Measurements from ENCODE around the gene ZFYVE1.
A peak's percentile ranks its signal among the peaks of the same experiment; 100 is the strongest.

ZFYVE1 gene

GRCh38 chr14:72998252-72998903 lies 28.5 kb downstream of the ZFYVE1 start:
- Histone ChIP-seq H3K27me3 (ENCODE audit: insufficient read depth, poor library complexity, severe bottlenecking) (no peaks in the 10 kb centered on the region), H3K4me3 (replicated peaks; ENCODE audit: insufficient read depth, low read length) (no peak overlapping the region), H3K27ac (replicated peaks) (no peak overlapping the region)
- TF ChIP-seq CTCF (IDR thresholded peaks at IDR 0.05; ENCODE audit: insufficient read depth, low read length), result no peak
- TF ChIP-seq SPI1 (IDR thresholded peaks at IDR 0.05; ENCODE audit: borderline replicate concordance, low read depth), result no peak
- TF ChIP-seq, protein P1, sequence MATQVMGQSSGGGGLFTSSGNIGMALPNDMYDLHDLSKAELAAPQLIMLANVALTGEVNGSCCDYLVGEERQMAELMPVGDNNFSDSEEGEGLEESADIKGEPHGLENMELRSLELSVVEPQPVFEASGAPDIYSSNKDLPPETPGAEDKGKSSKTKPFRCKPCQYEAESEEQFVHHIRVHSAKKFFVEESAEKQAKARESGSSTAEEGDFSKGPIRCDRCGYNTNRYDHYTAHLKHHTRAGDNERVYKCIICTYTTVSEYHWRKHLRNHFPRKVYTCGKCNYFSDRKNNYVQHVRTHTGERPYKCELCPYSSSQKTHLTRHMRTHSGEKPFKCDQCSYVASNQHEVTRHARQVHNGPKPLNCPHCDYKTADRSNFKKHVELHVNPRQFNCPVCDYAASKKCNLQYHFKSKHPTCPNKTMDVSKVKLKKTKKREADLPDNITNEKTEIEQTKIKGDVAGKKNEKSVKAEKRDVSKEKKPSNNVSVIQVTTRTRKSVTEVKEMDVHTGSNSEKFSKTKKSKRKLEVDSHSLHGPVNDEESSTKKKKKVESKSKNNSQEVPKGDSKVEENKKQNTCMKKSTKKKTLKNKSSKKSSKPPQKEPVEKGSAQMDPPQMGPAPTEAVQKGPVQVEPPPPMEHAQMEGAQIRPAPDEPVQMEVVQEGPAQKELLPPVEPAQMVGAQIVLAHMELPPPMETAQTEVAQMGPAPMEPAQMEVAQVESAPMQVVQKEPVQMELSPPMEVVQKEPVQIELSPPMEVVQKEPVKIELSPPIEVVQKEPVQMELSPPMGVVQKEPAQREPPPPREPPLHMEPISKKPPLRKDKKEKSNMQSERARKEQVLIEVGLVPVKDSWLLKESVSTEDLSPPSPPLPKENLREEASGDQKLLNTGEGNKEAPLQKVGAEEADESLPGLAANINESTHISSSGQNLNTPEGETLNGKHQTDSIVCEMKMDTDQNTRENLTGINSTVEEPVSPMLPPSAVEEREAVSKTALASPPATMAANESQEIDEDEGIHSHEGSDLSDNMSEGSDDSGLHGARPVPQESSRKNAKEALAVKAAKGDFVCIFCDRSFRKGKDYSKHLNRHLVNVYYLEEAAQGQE (IDR thresholded peaks at IDR 0.05; ENCODE audit: insufficient replicate concordance, low read depth), result no peak
- no peak for TF ChIP-seq POLR2AphosphoS5 (IDR thresholded peaks at IDR 0.05; ENCODE audit: low read depth)
- TF ChIP-seq GABPA (IDR thresholded peaks at IDR 0.05; ENCODE audit: low read depth), result no peak
- no peak for DNase-seq (ENCODE audit: low read depth in 1 of 2, low spot score in 1 of 2)

DNA sequence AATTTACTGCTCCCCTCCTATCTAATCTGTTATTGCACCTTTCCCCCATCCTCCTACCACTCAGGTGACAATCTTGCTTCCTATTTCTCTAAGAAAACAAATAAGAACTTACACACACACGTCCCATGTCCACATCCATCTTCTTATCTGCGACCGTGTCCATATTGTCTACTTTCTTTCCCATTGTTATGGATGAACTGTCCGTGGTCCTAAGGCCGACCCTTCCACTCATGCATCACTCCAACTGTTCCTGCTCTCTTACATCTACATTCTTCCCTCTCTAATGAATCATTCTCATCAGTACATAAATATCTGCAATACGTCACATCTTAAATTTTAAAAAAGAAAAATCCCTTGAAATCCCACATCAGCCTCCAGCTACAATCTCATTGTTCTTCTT lies 30.0 kb downstream of the ZFYVE1 start:
- TF ChIP-seq SPI1 (IDR thresholded peaks at IDR 0.05; ENCODE audit: borderline replicate concordance, low read depth), result no peak
- TF ChIP-seq, protein P1 (IDR thresholded peaks at IDR 0.05; ENCODE audit: insufficient replicate concordance, low read depth), result peak; percentile 63
- Histone ChIP-seq H3K27me3 (ENCODE audit: insufficient read depth, poor library complexity, severe bottlenecking) (no peaks in the 10 kb centered on the region), H3K4me3 (replicated peaks; ENCODE audit: insufficient read depth, low read length) (no peak overlapping the region), H3K27ac (replicated peaks) (no peak overlapping the region)
- no peak for DNase-seq (ENCODE audit: low read depth in 1 of 2, low spot score in 1 of 2)

- TF ChIP-seq SPI1 (IDR thresholded peaks at IDR 0.05; ENCODE audit: borderline replicate concordance, low read depth), result no peak
- TF ChIP-seq CTCF (IDR thresholded peaks at IDR 0.05; ENCODE audit: insufficient read depth, low read length), result no peak
- TF ChIP-seq POLR2AphosphoS5 (IDR thresholded peaks at IDR 0.05; ENCODE audit: low read depth), result no peak
- no peak for TF ChIP-seq GABPA (IDR thresholded peaks at IDR 0.05; ENCODE audit: low read depth)
- TF ChIP-seq, protein P1 (IDR thresholded peaks at IDR 0.05; ENCODE audit: insufficient replicate concordance, low read depth), result no peak
- no peak for DNase-seq (ENCODE audit: low read depth in 1 of 2, low spot score in 1 of 2)
- Histone ChIP-seq H3K27me3 (ENCODE audit: insufficient read depth, poor library complexity, severe bottlenecking) (no peaks in the 10 kb centered on the region), H3K4me3 (replicated peaks; ENCODE audit: insufficient read depth, low read length) (no peak overlapping the region), H3K27ac (replicated peaks) (no peak overlapping the region)
Measured at GRCh38 chr14:72990171-72990570, 36.7 kb downstream of the ZFYVE1 start.

Measured in HL-60 (cell line).